HTR-8/SVneo (cell line): Measurements from ENCODE around the gene TXNDC8.
A peak's percentile ranks its signal among the peaks of the same experiment; 100 is the strongest.

Experiments used
- DNase-seq: peaks from one replicate; pipeline ENCODE4 v3.0.0; 2011; ENCODE audit warnings: low spot score, mixed read lengths; ENCODE audit not compliant: insufficient read length
- FAIRE-seq: peaks from 2 replicates; lab custom pipeline; 2011; peaks lifted over from hg19 to GRCh38; lab: Jason Lieb, UNC

The TXNDC8 gene

DNA sequence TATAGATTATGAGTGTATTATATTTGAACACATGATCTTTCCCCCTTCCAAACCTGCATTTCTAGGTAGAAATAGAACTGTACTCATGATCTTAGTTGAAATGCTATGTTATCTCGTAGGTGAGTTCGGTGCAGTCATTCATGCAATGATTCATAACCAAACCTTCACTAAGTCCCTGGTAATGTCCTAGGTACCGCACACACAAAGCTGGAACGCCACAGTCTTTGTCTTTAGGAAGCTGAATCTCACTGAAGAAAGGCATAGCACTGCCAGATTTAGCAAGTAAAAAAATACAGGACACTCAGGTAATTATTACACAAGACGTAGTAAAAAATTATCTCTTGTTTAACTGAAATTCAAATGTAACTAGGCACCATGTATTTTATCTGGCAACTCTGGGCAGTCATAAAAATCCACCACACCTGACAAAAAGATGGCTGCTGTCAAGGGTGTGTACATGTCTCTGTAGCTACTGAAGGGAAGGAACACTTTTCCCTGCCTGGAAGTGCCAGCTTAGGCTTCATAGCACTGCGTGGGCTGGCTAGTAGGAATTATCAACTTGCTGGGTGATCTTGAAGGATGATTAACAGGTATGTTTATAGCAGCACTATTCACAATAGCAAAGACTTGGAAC is 53.3 kb downstream of the TXNDC8 start:
- DNase-seq, result no peak
- FAIRE-seq, result no peak

DNA sequence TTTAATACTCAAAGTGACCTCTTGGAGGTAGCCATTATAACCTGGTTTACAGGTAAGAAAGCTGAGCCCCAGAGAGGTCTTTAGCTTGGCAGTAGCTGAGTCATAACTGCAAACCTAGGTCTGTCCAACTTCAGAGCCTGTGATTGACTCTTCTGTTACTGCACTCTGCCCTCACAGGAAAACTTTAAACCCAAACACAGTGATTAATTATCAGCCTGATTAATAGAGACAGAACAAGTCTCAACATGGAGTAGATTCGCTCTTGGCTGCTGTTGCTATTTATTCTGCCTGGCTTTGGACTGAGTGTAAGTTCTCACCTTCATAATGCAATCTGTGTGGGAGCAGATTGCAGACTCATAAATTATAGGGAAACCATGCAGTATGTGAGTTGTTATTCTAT is 53.9 kb downstream of the TXNDC8 start:
- FAIRE-seq (no peak), DNase-seq (no peak)

DNA sequence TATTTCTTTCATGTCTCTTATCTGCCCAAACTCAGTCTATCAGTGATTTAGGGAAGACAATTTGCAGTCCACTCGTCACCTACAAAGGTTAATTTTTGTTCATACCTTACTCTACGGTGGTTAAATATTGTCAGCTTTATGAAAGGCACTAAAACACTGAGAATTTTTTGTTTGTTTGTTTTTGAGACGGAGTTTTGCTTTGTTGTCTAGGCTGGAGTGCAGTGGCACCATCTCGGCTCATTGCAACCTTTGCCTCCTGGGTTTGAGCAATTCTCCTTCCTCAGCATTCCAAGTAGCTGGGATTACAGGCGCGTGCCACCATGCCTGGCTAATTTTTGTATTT is 55.0 kb downstream of the TXNDC8 start:
- DNase-seq (no peak), FAIRE-seq (no peak)

DNA sequence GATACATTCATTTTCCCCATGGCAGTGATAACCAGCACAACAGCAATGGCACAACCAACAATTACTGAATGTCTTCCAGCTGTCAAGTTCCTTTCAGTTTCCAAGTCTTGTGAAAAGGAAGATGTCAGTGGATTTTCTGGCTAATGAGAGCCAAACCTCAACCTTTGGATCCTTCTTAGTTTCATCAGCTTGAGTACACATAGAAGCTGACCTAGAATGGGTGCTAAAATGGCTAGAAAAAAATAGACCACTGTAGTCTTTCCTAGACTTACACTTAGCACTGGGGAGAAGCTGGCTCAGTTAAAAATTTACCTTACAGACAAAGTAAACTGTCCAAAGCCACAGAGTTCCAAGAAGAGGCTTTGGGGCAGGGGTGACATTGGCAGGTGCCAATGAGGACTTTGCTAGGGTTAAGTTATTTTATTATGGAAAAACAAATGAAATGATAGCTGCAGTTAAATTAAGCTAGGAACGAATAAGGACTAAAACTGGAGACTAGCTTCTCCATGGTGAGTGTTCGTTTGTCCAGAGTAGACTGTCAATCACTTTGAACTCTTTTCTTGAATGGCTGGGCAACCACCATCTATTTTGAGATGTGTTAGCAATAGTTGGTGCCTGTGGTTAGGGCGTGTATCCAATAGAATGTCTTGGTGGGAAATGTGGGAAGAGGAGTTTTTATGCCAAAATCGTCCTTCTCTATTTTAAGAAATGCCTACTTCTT is 55.5 kb downstream of the TXNDC8 start:
- FAIRE-seq (no peak), DNase-seq (no peak)

DNA sequence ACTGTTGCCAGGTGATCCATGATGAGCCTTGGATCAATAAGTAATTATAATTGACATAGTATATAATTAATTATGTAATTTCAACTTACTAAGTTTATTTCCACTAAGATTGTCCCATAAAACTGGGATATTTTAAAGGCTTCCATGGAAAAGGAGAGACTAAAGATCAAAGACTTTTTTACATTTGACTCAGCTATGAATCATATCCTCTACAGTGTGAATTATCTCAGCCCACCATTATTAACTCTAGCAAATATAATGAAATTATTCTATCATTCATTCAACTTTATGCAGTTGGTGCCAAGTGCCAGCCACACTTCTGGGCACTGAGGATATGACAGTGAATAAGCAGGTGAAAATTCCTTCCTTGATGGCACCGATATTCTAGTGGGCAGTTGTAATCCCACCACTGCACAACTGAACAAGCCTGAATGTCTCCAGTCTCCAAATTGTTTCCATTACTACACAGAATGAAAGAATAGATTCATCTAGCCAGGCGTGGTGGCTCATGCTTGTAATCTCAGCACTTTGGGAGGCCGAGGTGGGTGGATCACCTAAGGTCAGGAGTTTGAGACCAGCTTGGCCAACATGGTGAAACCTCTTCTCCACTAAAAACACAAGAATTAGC is 59.5 kb downstream of the TXNDC8 start:
- DNase-seq, result no peak

DNA sequence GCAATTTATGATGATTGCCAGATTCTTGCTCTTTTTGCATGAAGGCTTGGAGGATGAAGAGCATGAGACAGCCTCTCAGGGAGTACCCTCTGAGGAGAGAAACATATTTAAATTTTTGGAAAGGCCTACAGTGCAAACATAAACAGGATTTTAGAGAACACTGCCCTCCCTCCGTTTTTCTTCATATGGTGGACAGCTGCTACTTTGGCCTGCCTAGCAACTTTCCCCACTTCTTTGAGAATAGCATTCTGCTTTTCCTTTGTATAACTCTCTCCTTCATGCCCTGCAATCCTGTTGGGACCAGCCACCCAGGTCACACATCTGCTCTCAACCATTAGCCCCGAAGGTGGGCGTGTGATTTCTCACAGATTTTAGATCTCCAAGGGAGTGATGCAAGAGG is 60.9 kb downstream of the TXNDC8 start:
- DNase-seq, result no peak
- FAIRE-seq, result no peak

More for the DNA sequence above, 59.5 kb downstream of the TXNDC8 start:
- no peak for FAIRE-seq

DNA sequence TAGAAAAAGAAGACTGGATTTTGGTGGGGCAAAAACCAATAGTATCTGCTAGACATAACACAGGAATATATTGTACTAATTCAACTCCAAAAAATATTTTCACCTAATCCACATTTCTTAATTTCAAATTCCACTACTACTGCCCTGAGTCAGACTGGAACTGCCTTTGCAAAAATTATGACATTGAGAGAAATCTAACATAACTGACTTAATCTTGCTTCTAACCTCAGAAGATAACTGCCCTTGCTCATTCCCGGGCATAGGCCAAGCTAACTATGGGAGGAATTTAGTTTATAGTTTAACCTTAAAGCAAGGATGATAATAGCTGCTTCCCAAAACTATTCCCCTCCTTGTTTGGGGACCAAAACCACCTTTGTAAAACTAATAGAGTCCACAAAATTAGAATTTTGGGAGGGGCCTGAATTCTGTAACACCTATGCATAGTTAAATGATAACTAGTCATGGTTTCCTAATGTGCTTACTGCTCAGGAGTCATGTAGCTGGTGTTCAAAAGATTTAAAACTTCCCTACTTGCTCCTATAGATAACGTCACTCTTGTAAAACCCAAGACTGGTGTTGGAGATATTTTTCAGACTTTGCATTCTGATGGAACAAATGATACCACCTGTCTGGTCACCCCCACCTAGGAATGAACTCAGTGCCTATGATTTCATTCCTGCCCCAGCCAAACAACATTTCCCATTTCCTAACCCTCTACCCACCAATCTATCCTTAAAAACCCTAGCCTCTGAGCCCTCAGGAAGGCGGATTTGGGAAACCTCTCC is 67.3 kb downstream of the TXNDC8 start:
- DNase-seq (no peak), FAIRE-seq (no peak)

DNA sequence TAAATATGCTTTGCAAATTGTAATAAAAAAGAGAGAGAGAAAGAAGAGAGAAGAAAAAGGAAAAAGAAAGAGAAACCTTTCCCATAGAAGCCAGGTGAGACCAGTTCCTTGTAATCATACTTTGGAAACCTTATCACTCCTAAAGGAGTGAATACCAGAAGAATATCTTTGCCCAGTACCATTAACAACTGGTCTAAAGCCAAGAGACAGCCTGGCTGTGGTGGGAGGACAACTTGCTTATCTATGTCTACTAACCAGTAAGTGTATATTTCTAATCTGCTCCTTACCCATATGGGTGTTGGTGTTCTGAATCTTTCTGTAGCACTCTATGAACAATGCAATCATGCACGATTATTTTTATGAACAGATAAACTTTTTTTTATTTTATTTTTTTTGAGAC is 70.9 kb downstream of the TXNDC8 start:
- FAIRE-seq, result no peak
- DNase-seq, result no peak

DNA sequence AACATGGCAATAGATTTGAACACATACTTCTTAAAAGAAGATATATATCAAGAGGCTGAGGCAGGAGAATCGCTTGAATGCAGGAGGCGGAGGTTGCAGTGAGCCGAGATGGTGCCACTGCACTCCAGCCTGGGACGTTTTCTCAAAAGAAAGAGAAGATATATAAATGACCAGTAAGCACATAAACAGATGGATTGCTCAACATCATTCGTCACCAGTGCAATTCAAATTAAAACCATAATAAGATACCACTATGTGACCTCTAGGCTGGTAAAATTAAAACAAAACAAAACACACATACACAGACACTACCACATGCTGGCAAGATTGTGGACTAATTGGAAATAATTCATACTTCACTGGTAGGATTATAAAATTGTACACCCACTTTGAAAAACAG is 76.0 kb downstream of the TXNDC8 start:
- DNase-seq (no peak), FAIRE-seq (no peak)

DNA sequence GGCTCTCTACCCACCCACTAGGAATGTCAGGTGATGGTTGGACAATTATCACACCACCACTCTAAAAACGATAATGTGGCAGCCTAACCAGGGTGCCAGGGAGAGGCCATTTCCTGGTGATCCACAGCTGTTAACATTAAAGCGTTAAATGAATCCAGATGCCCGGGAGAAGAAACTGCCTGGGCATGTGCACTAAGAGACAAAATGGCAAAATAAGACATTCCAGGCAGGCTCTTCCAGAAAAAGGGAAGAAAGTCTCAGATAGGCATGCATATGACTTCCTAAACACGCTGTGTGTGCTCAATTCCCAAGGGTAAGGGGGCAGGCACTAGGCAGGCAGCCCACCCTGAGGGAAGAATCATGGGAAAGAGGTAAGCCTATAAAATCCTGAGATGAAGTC is 76.8 kb downstream of the TXNDC8 start:
- DNase-seq (no peak), FAIRE-seq (no peak)

DNA sequence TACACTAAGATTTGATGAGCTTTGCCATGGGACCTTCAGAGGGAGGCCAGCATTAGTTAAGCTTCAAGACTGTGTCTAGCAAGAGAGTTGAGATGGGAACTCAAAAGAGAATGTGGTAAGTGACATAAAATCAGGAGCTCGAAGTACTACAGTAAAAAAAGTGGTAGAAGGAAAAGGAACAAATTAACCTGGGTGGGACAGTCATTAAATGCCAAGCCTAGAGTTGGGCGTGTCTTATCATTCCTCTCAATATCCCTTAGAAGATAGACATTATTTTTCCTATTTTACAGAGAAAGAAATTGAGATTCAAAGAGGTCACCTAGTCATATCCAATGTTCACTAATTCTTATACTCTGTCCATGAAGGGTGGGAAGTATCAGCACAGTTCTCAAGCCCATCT is 78.1 kb downstream of the TXNDC8 start:
- no peak for DNase-seq
- no peak for FAIRE-seq

DNA sequence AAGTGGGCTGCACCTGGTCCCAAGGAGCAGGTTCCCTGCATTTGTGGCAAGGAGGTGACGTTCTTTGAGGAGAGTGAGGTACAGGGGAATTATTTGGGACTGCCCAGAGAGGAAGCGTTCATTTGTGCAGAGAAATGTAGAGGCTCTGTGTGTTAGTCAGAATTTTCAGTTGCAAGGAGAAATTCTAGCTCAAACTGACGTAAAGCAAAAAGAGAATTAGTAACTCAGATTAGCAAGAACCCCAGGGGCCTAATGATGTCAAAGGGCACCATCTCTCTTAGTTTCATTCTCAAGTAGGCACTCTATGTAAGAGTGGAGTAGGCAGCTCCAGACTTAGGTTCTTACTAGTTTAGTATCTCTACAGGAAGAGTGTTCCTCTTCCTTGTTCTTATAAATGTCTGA is 79.0 kb downstream of the TXNDC8 start:
- no peak for FAIRE-seq
- no peak for DNase-seq

DNA sequence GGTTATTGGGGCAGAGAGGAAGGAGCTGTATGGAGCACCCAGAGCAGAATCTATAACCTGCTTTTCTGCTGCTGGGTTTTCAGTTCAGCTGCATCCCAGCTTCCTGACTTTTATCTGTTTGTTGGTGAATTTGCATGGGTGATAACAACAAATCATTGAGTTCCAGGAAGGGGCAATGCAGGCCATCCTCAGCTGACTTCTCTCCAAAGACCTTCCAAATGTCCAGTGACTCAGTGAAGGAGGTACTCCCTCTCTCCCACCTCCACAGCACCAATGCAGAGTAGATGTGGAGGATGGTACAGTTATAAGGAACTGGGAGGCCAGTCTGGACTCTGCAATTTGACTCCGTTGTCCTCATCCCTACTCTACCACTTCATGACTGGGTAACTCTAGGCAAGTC is 79.7 kb downstream of the TXNDC8 start:
- no peak for DNase-seq
- FAIRE-seq, result no peak

DNA sequence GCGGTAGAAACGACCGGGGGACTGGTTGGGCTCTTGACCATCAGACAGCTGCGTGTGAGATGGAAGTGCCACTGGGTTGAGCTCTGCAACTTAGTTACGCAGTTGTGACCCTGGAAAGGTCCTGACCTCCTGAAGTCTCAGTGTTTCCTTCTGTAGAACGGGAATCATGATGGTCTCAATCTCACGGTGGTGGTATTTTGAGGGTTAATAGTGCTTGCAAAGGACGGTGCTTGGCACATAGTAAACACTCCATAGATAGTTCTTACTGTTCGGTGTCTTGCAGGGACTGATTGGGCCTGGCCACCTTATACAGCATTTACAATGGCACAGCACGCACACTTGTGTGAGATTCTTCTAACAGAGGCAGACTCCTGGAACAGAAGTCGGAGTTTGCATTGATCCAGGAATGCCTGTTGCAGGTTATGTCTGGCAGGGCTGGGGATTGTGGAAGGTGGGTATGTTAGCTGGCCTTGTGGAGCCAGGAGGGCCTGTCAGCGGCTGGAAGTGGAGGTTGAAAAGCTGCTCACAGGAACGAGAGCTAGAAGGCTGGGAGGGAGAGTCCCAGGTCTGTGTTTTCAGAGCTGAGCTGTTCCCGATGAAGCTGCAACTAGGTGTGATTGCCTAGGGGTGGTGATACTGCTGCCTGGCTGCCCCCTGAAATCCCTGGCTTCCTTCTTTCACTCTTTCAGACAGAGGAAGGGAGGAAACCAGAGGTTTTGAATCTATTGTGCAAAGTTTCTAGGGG is 80.4 kb downstream of the TXNDC8 start:
- FAIRE-seq (no peak), DNase-seq (no peak)

DNA sequence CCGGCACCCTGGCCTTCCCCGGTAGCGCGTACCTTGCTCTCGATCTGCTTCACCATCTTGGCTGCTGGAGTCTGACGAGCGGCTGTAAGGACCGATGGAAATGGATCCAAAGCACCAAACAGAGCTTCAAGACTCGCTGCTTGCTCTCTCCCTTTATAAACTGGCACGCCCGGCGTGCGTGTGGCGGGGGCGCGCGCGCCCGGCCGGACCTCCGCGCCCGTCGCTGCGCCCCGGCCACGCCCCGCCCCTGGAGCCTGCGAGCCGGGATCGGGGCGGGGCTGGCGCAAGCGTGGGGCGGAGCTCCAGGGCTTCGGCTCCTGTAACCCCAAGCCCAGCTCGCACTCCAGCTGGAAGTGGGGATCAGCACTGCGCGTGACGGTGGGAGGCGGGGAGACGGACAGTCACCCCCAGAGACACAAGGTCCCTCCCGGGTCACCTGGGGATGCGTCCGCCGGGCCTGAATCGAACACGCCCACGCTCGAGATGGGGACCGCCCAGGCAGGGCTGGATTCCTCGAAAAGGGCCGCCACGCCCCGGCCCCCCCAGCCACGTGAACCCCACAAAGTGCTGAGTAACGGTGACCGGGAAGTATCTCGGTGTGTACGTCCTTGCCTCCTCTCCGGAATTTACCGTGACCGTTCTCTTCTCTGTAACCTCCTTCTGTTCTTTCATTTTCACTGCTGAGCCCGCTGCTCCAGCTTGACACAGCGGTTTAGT is 81.1 kb downstream of the TXNDC8 start, which contains the start of gene TXN:
TSS of gene TXN (minus strand) at position 128 of the 717 bp plus-strand sequence. CDS start at position 56, 72 bp downstream.
- peak; percentile 80 for DNase-seq
- peak; percentile 33 for FAIRE-seq

DNA sequence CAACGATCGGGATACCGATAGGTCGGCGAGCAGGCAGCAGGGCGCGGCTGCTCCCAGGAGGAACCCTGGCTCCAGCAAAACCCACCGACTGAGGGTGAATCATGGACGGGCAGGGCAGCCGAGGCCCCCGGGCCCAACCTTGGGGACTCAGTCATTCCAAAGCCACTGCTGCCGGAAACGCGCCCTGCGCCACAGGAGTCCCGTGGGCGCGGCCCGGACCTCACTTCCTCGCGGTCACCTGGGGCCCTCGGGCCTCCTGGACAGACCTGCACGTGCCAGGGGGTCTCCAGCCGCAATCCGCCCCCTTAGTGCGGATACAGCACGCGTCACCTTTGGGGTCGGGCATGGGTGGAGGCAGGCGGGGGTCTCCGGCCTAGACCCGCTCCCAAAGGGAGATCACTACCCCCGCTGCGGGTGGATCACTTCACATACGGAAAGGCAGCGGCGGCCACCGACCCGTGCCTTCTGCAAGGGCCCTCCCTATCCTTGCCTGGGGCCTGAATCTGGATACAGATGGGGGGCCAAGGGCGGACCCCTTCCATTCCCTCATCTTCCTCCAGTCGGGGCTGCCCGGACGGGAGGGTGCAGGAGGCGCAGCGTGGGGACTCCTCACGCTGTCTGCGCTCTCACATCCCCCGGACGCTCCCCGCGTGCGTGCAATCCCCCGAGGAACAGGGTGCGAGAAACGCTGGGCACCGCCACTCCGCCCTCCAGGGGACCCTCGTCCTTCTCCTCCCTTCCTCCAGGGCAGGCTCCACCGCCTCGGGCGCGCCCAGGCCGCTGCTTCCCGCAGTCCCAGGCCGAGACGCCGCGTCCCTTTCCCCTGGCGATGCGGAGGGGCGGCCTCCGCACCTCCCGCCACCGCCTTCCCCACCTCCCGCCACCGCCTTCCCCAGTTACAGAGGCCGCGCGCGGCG is 81.9 kb downstream of the TXNDC8 start:
- FAIRE-seq (no peak), DNase-seq (peak; percentile 35)

DNA sequence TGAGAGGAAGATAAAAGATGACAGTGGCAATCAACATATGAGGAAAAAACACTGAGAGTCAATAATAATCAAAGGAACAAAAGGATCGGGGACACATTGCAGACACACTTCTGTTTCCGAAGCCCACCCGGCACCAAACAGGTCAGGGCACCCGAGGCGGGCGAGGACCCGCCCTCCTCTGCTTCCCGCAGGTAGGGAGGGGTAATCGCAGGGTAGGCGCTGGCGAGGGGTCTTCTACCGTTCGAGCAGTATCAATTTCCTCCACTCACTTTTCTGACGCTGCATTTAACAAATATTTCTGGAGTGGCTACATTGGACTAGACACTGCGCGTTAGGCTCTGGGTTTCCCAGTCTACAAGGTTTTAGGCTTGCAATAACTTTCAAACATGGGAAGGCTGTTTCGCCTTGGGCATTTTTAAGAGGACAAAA is 82.6 kb downstream of the TXNDC8 start:
- FAIRE-seq, result no peak

DNA sequence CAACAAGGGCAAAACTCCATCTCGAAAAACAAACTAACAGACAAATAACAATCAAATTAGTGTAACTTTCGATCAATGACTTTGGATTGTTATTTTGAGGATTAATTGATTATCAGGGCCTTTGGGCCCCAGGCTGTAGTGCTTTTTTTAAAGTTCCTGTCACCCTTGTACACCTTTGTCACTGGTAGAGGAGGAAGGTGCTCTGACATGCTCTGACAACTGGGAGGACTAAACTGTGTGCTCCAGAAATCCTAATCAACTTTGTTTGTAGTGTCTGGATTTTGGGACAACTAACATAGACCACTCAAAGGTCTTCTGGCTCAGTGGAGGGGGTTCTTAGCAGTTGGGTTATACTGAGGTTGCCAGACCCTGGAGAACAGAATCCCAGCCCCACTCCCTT is 83.2 kb downstream of the TXNDC8 start:
- FAIRE-seq (no peak), DNase-seq (no peak)

More for the DNA sequence above, 82.6 kb downstream of the TXNDC8 start:
- no peak for DNase-seq
